Right lobe of liver (tissue), 6 donors: Measurements from ENCODE around the gene ANKS1B. TPM values are rescaled to one million over a fixed set of nuclear protein-coding genes. Genes with fewer than 3 reads are reported as not detected.

ENCODE experiments used
- ATAC-seq, 4 donors: fragments of 200-7000 bp; cut with Tn5 transposase; one replicate each; pipeline ENCODE4 v1.9.1; 2020; ENCODE audit warnings: mild to moderate bottlenecking in 4 of 4, moderate library complexity in 4 of 4
- DNase-seq, 3 donors: peaks; one replicate each; pipeline ENCODE4 v3.0.0-alpha.2; 2020
- H3K27ac ChIP-seq, 3 donors: fragments of 200-600 bp; one replicate each; pipeline ENCODE4 v1.8.0; 2022
- H3K27me3 ChIP-seq, 2 donors: fragments of 200-600 bp; one replicate each; pipeline ENCODE4 v1.8.0; 2022
- H3K36me3 ChIP-seq, 4 donors: fragments of 200-600 bp; sonication (generic) in 1 of 4; one replicate each; pipeline versions ENCODE4 v1.5.1 to v1.8.0; 2017 to 2022; ENCODE audit warnings: control low read depth in 1 of 4
- H3K4me1 ChIP-seq, 4 donors: fragments of 200-600 bp; sonication (generic) in 1 of 4; one replicate each; pipeline versions ENCODE4 v1.5.1 to v1.8.0; 2017 to 2022; ENCODE audit warnings: control low read depth in 1 of 4
- H3K4me3 ChIP-seq, 3 donors: fragments of 200-600 bp; one replicate each; pipeline ENCODE4 v1.8.0; 2022
- H3K9me3 ChIP-seq, 4 donors: fragments of 200-600 bp; sonication (generic) in 1 of 4; one replicate each; pipeline versions ENCODE4 v1.5.1 to v1.8.0; 2017 to 2022; ENCODE audit warnings: control low read depth in 1 of 4
- CTCF ChIP-seq, 4 donors: fragments of 200-600 bp in 3 of 4; fragments of 450-650 bp in 1 of 4; IDR thresholded peaks; one replicate each; pipeline versions ENCODE4 v1.5.1 to v1.8.0; 2016 to 2022; ENCODE audit warnings: antibody characterized with exemption in 4 of 4, mild to moderate bottlenecking in 2 of 4
- POLR2A ChIP-seq: fragments of 450-650 bp; IDR thresholded peaks from one replicate; pipeline ENCODE4 v1.6.1; 2017; ENCODE audit warnings: antibody characterized with exemption, mild to moderate bottlenecking
- WGBS: methylation state at CpG from one replicate; pipeline ENCODE4 v1.1.6; 2018; ENCODE audit warnings: low coverage, low lambda C conversion rate; ENCODE audit not compliant: insufficient coverage; ENCODE audit errors: missing lambda C conversion rate; 5-methylcytosine and 5-hydroxymethylcytosine counted together
- intact Hi-C, 2 donors: fragments of 100-400 bp; cut with DNase I; formaldehyde crosslinking; loops; one replicate each; pipeline versions ENCODE4 v1.11.2 to v1.14.1; 2022
- total RNA-seq, 6 experiments: library from RNA; depleted of rRNA in 2 of 6; stranded (reverse); fragments of >200 nt in 2 of 6; fragmentation: NEBNext Ultra II Directional in 3 of 6; extraction: Animal tissue kit (Norgen Biotek cat#: 25700) in 3 of 6; gene quantifications; one replicate each; pipeline versions ENCODE4 v1.1.0 to v1.2.4, GENCODE V29; 2016 to 2023
- donor health status: DM: no; HTN: yes; CAD: no.
- donor health status: DM: no; HTN: no; CAD: no.
- donor health status: DM: no; HTN: no; CAD: no.
- donor health status: DM: no; HTN: yes; CAD: no.
- donor health status: DM: no; HTN: yes; CAD: no.

ANKS1B gene
- total RNA-seq, 6 experiments from 2014 or later = 0.17 to 1.9 (median 0.44) TPM; not detected in 1

- no peak overlapping the region for H3K27ac ChIP-seq
- 40% methylated on average over 1 of the region's 1 CpG for WGBS
- ATAC-seq (no peak), DNase-seq (no peak)
- no peaks in the 10 kb centered on the region for H3K4me1 ChIP-seq
- no peaks in the 10 kb centered on the region for H3K36me3 ChIP-seq
- no peaks in the 10 kb centered on the region for H3K9me3 ChIP-seq
- no peak for TF ChIP-seq POLR2A
- H3K4me3 ChIP-seq = no peak overlapping the region
- H3K27me3 ChIP-seq = no peaks in the 10 kb centered on the region
- intact Hi-C loops = no loop called here
These were observed 596.0 kb downstream of the ANKS1B start for GRCh38 chr12:99388671-99389195.

- Histone ChIP-seq H3K27me3 (no peaks in the 10 kb centered on the region), H3K4me3 (no peak overlapping the region), H3K27ac (no peak overlapping the region), H3K9me3 (no peaks in the 10 kb centered on the region), H3K36me3 (no peaks in the 10 kb centered on the region), H3K4me1 (no peaks in the 10 kb centered on the region)
- 75% methylated on average over 4 of the region's 4 CpGs for WGBS
- no peak for TF ChIP-seq POLR2A
- no peak for TF ChIP-seq CTCF (IDR thresholded peaks at IDR 0.05)
- DNase-seq (no peak), ATAC-seq (no peak)
- intact Hi-C loops = no loop called here
These were observed 597.1 kb downstream of the ANKS1B start for GRCh38 chr12:99387661-99388060.

GRCh38 chr12:99386907-99387306 is 597.8 kb downstream of the ANKS1B start:
- H3K27ac ChIP-seq = no peak overlapping the region
- intact Hi-C loops = no loop called here
- H3K9me3 ChIP-seq = no peaks in the 10 kb centered on the region
- no peak for TF ChIP-seq POLR2A
- TF ChIP-seq CTCF (IDR thresholded peaks at IDR 0.05) = peak; percentile 13 to 25 (median 20)
- no peak overlapping the region for H3K4me3 ChIP-seq
- WGBS = 19% methylated on average over 2 of the region's 2 CpGs
- H3K4me1 ChIP-seq = no peaks in the 10 kb centered on the region
- peak in 2 of 4 donors; percentile 17 to 64 for ATAC-seq
- H3K36me3 ChIP-seq = no peaks in the 10 kb centered on the region
- no peaks in the 10 kb centered on the region for H3K27me3 ChIP-seq
- DNase-seq = no peak

- ATAC-seq (no peak), DNase-seq (no peak)
- TF ChIP-seq CTCF (IDR thresholded peaks at IDR 0.05) = no peak
- TF ChIP-seq POLR2A = no peak
- 73% methylated on average over 4 of the region's 4 CpGs for WGBS
- Histone ChIP-seq H3K27me3 (no peaks in the 10 kb centered on the region), H3K36me3 (no peaks in the 10 kb centered on the region), H3K4me1 (no peaks in the 10 kb centered on the region), H3K9me3 (no peaks in the 10 kb centered on the region), H3K4me3 (no peak overlapping the region), H3K27ac (no peak overlapping the region)
- intact Hi-C loops = no loop called here
These were observed 601.5 kb downstream of the ANKS1B start for GRCh38 chr12:99383258-99383657.

- Histone ChIP-seq H3K27ac (no peak overlapping the region), H3K27me3 (no peaks in the 10 kb centered on the region), H3K9me3 (no peaks in the 10 kb centered on the region), H3K36me3 (no peaks in the 10 kb centered on the region), H3K4me1 (no peaks in the 10 kb centered on the region), H3K4me3 (no peak overlapping the region)
- ATAC-seq = no peak
- intact Hi-C loops = no loop called here
- DNase-seq = no peak
- no peak for TF ChIP-seq POLR2A
- TF ChIP-seq CTCF (IDR thresholded peaks at IDR 0.05) = no peak
- WGBS = 54% methylated on average over 2 of the region's 2 CpGs
These were observed 602.7 kb downstream of the ANKS1B start for GRCh38 chr12:99381992-99382391.
